GM18909 (cell line): ENCODE measurements around the gene CHD1L.
"Not testable (repeated sequence)": the region's sequence is repeated elsewhere in the genome, so short reads cannot be mapped to it uniquely, and the experiment has no call there.

Experiments
- ATAC-seq: cut with Tn5 transposase; IDR thresholded peaks from one replicate; pipeline ENCODE4 v1.9.1; 2021; ENCODE audit warnings: mild to moderate bottlenecking; ENCODE audit not compliant: unreplicated experiment, poor library complexity

Gene CHD1L

GRCh38 chr1:147231032-147231431 lies 11.5 kb upstream of the CHD1L start:
- ATAC-seq = not testable (repeated sequence)

- ATAC-seq = not testable (repeated sequence)
Measured at GRCh38 chr1:147233903-147234302, 8.6 kb upstream of the CHD1L start.

GRCh38 chr1:147235822-147236221 lies 6.7 kb upstream of the CHD1L start:
- ATAC-seq = no peak

- ATAC-seq = no peak
Measured at GRCh38 chr1:147236448-147236847, 6.0 kb upstream of the CHD1L start.

- no peak for ATAC-seq
Measured at GRCh38 chr1:147236959-147237791, 5.3 kb upstream of the CHD1L start.

GRCh38 chr1:147238053-147238902 lies 4.2 kb upstream of the CHD1L start:
- ATAC-seq = no peak

GRCh38 chr1:147238925-147239820 lies 3.3 kb upstream of the CHD1L start:
- no peak for ATAC-seq

- not testable (repeated sequence) for ATAC-seq
Measured at GRCh38 chr1:147240131-147240721, 2.3 kb upstream of the CHD1L start.

- no peak for ATAC-seq
Measured at GRCh38 chr1:147241934-147242448, 493 bp upstream of the CHD1L start.

GRCh38 chr1:147243228-147243685 lies 773 bp downstream of the CHD1L start:
- ATAC-seq = peak; percentile 32

GRCh38 chr1:147243841-147244240 lies 1.4 kb downstream of the CHD1L start:
- no peak for ATAC-seq

GRCh38 chr1:147245129-147245528 lies 2.6 kb downstream of the CHD1L start:
- no peak for ATAC-seq

- ATAC-seq = no peak
Measured at GRCh38 chr1:147245586-147246021, 3.1 kb downstream of the CHD1L start.

- ATAC-seq = no peak
Measured at GRCh38 chr1:147246044-147246690, 3.7 kb downstream of the CHD1L start.

GRCh38 chr1:147246910-147247655 lies 4.6 kb downstream of the CHD1L start:
- no peak for ATAC-seq

GRCh38 chr1:147247656-147248238 lies 5.3 kb downstream of the CHD1L start:
- ATAC-seq = no peak

GRCh38 chr1:147252540-147252939 lies 10.1 kb downstream of the CHD1L start:
- no peak for ATAC-seq

GRCh38 chr1:147260956-147261355 lies 18.5 kb downstream of the CHD1L start:
- no peak for ATAC-seq
